Liver (tissue), 3 donors: ENCODE data around the gene GALNT8.

Experiments used
- ATF3 ChIP-seq: IDR thresholded peaks from 2 replicates; pipeline ENCODE4 v1.6.1; 2016; ENCODE audit warnings: antibody characterized with exemption
- CTCF ChIP-seq: fragments of 150-350 bp; IDR thresholded peaks from 2 replicates; pipeline ENCODE4 v1.5.1; 2017; ENCODE audit warnings: improper control_type of control experiment, low read depth, low read length; ENCODE audit not compliant: missing input control
- EGR1 ChIP-seq, 2 donors: IDR thresholded peaks; 2 replicates each; pipeline ENCODE4 v1.6.1; 2016 to 2018; ENCODE audit warnings: antibody characterized with exemption in 2 of 2, low read depth in 2 of 2
- FOXA1 ChIP-seq: IDR thresholded peaks from 2 replicates; pipeline ENCODE4 v1.6.1; 2016; ENCODE audit warnings: antibody characterized with exemption
- JUND ChIP-seq, 2 donors: IDR thresholded peaks; 2 replicates each; pipeline ENCODE4 v1.6.1; 2016; ENCODE audit warnings: antibody characterized with exemption in 2 of 2
- MAX ChIP-seq: IDR thresholded peaks from 2 replicates; pipeline ENCODE4 v1.6.1; 2016; ENCODE audit warnings: antibody characterized with exemption
- RAD21 ChIP-seq, 2 donors: IDR thresholded peaks; 2 replicates each; pipeline ENCODE4 v1.6.1; 2016; ENCODE audit warnings: antibody characterized with exemption in 2 of 2, mild to moderate bottlenecking in 2 of 2
- TAF1 ChIP-seq: conservative IDR thresholded peaks from 2 replicates; pipeline ENCODE4 v1.6.1; 2016; ENCODE audit warnings: antibody characterized with exemption, mild to moderate bottlenecking
- donor health status: healthy.
- donor health status: healthy.

- TF ChIP-seq CTCF (no peak), RAD21 (IDR thresholded peaks at IDR 0.05) (no peak), FOXA1 (no peak), JUND (IDR thresholded peaks at IDR 0.05) (no peak), EGR1 (IDR thresholded peaks at IDR 0.05; ENCODE audit: low read depth in 2 of 2) (no peak), TAF1 (no peak), ATF3 (no peak), MAX (no peak)
Measured at GRCh38 chr12:4771960-4772566, 51.9 kb downstream of the GALNT8 start.
